NCI-H2196 (cell line): ENCODE data around the gene TCF7.

Experiments used
- DNase-seq: peaks from one replicate; lab custom pipeline; 2025; ENCODE audit not compliant: unreplicated experiment; lab: John Stamatoyannopoulos, UW

Gene TCF7

GRCh38 chr5:134113902-134114875 lies at the start of gene TCF7:
TSS of gene TCF7 (plus strand) at chr5:134114681. CDS start at chr5:134114907, 226 bp downstream.
- peak; percentile 87 for DNase-seq

GRCh38 chr5:134069553-134069952 lies 44.9 kb upstream of the TCF7 start:
- no peak for DNase-seq

- DNase-seq = no peak
These were observed 43.5 kb upstream of the TCF7 start for GRCh38 chr5:134070725-134071613.

GRCh38 chr5:134071614-134072207 lies 42.8 kb upstream of the TCF7 start:
- no peak for DNase-seq

GRCh38 chr5:134072471-134073210 lies 41.8 kb upstream of the TCF7 start:
- DNase-seq = no peak

GRCh38 chr5:134073404-134073803 lies 41.1 kb upstream of the TCF7 start:
- DNase-seq = no peak

- no peak for DNase-seq
These were observed 39.4 kb upstream of the TCF7 start for GRCh38 chr5:134075102-134075501.

GRCh38 chr5:134077926-134078580 lies 36.4 kb upstream of the TCF7 start:
- no peak for DNase-seq

- no peak for DNase-seq
These were observed 34.5 kb upstream of the TCF7 start for GRCh38 chr5:134079748-134080581.

GRCh38 chr5:134082264-134082992 lies 32.1 kb upstream of the TCF7 start:
- DNase-seq = no peak

GRCh38 chr5:134083517-134083916 lies 31.0 kb upstream of the TCF7 start:
- no peak for DNase-seq

- DNase-seq = no peak
These were observed 30.4 kb upstream of the TCF7 start for GRCh38 chr5:134084022-134084565.

- no peak for DNase-seq
These were observed 29.9 kb upstream of the TCF7 start for GRCh38 chr5:134084570-134084969.

GRCh38 chr5:134085411-134085810 lies 29.1 kb upstream of the TCF7 start:
- DNase-seq = no peak

- DNase-seq = no peak
These were observed 28.1 kb upstream of the TCF7 start for GRCh38 chr5:134086225-134086942.

- no peak for DNase-seq
These were observed 27.6 kb upstream of the TCF7 start for GRCh38 chr5:134086943-134087305.

GRCh38 chr5:134088291-134088690 lies 26.2 kb upstream of the TCF7 start:
- DNase-seq = no peak
